Stimulated activated CD4-positive, alpha-beta T cell treated with anti-CD3 and anti-CD28 coated beads, Interleukin-1b, Interleukin-23, amount 100 ng/mL, for 4 hours (primary cell): ENCODE measurements around the gene PTPRO.

Experiments
- DNase-seq, 2 donors: peaks; one replicate each; pipeline ENCODE4 v3.0.0-alpha.2; 2020; ENCODE audit warnings: low read depth in 2 of 2

The PTPRO gene

GRCh38 chr12:15558915-15559528 is 236.7 kb downstream of the PTPRO start:
- DNase-seq = no peak

DNA sequence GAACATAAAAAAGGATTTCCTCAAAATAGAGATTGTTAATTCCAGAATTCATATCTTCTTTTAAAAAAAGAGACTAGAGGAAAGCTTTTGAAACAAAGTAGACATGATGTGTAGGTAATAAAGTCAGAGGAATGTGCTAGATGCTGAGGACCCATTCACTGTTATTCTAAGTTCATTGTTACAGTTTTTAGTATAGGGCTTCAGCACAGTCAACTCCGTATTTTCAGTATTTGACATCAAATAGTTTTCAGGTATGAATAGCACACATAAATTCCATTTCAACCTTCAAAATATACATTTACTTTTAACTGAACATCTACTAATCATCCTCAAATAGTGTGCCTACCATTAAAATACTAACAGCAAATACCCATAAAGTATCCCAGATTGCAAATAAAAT is 239.1 kb downstream of the PTPRO start:
- DNase-seq = no peak

GRCh38 chr12:15562263-15562662 is 240.0 kb downstream of the PTPRO start:
- no peak for DNase-seq

GRCh38 chr12:15563663-15564062 is 241.4 kb downstream of the PTPRO start:
- peak in 1 of 2 donors; percentile 18 for DNase-seq

DNA sequence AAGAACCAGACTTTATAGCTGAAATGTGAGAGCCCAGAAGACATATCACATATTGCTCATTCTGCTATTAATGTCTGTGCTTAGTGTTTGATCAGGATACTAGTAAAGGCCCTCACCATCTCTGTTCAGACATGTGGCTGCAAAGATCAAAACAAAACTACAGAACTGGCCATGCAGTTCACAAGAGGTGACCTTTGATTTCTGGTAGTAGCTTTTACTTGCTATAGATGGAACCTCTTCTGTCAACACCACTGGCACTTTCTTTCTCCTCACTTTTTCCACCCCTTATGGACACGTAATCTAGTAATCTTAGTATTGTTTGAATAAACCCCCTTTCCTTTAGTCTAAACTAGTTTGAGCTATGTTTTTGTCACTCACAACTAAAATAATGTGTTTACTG is 252.0 kb downstream of the PTPRO start:
- DNase-seq = no peak

DNA sequence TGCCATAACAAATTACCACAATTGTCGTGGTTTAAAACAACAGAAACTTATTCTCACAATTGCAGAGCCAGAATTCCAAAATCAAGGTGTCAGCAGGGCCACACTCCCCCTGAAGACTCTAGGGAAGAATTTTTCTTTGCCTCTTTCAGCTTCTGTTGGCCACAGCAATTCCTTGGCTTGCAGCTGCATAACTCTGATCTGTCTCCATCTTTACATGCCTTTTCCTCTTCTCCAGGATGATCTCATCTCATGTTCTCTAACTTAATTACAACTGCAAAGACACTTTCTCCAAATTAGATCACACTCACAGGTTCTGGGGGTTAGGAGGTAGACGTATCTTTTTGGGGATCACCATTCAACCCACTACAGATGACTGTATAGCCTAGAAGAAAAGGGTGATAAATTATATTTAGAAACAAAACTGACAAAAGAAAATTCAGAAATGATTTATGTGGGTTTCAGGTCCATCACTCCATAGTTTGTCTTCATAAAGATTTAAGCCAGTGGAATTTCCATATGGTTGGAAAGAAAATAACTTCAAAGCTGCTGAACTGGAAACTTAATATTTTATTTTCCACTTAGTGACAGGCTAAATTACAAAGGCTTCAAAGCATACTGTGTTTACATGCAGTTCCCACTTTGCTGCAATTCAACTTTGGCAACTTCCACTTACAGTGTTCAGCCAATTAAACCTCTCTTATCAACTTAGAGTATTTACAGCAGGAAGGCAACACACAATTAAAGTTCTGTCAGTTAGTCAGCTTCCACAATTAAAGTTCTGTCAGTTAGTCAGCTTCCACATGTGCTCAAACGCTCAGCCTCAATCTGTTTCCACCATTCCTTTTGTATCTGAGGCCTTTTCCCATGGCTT is 253.6 kb downstream of the PTPRO start:
- no peak for DNase-seq

DNA sequence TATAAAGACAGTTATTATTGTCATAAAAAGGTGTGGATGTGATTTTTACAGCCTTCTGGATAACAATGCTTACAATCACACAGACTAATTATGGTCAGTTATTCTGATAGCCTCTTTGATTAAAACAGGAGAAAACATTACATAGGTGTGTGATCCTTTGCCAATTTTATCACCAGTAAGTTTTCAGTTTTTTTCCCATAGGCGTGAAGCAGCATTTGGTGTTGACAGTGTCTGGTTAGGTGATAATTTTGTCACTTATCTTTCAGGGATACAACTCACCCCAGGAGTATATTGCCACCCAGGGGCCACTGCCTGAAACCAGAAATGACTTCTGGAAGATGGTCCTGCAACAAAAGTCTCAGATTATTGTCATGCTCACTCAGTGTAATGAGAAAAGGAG is 258.1 kb downstream of the PTPRO start:
- no peak for DNase-seq

DNA sequence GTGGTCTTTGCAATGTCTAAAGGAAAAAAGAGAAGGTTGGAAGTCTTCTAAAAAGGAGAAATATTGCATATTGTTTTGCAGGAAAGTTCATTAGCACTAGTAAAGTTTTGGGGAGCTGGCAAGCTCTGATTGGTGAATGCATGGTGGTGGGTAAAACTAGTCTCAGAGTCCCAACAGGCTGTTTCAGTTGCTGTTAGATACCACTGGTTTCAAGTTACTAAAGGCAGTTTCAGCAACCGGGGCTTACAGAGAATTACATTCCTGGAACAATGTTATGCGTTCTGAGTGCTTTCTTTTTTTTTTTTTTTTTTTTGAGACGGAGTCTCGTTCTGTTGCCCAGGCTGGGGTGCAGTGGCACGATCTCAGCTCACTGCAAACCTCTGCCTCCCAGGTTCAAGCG is 258.7 kb downstream of the PTPRO start:
- DNase-seq = no peak

- DNase-seq = no peak
Observed at GRCh38 chr12:15583804-15584203, 261.5 kb downstream of the PTPRO start.

- DNase-seq = no peak
Observed at GRCh38 chr12:15584366-15585041, 262.2 kb downstream of the PTPRO start.

GRCh38 chr12:15589328-15590032 is 267.2 kb downstream of the PTPRO start:
- DNase-seq = no peak

- peak in 1 of 2 donors; percentile 27 for DNase-seq
Observed at GRCh38 chr12:15590180-15590826, 268.0 kb downstream of the PTPRO start.

- DNase-seq = no peak
Observed at GRCh38 chr12:15591811-15592210, 269.5 kb downstream of the PTPRO start.

DNA sequence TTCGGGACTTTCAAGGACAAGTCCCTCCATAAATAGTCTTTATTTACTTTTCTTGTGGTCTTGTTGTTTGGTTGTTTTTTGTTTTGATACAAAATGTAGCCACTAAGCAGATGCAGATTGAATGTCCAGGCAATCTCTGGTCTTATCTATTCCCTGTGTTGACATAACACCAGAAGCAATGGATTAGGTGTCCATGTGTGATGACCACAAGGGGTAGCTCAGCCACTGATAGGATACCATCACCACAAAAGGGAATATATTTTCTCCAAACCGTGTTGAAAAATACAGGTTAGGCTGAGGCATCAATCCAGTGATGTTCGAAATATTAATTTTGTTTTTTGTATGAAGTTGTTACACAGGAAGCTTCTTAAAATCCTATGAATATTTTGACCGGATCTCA is 270.6 kb downstream of the PTPRO start:
- DNase-seq = no peak

GRCh38 chr12:15596174-15596573 is 273.9 kb downstream of the PTPRO start:
- no peak for DNase-seq

GRCh38 chr12:15597125-15597830 is 275.0 kb downstream of the PTPRO start:
- no peak for DNase-seq

GRCh38 chr12:15599266-15600037 is 277.1 kb downstream of the PTPRO start:
- DNase-seq = no peak

GRCh38 chr12:15600223-15600935 is 278.1 kb downstream of the PTPRO start:
- no peak for DNase-seq

DNA sequence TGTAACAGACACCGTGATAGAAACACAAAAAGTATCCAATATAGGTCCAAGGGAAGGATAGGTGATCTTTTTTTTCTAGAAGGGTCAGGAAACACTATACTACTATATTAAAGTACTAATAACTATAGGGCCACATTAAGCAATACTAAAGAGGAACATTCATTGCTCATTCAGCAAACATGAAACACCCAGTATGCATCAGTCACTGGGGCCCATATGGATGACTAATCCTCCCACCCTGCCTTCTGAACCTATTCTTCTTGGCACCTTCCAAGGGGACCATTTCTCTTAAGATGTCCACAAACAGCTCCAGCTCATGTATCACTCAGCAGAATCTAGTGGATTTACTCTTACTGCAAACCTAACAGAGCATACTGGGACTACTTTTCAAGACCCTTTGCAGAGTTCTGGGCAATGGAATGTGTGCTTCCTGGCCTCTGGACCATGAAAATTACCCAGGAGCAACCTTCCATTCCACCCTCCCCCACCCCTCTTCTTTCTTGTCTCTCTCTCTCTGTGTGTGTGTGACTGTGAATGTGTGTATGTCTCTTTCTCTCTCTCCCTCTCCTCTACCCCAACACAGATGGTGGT is 279.0 kb downstream of the PTPRO start:
- no peak for DNase-seq
